CD4-positive, alpha-beta T cell treated with Interferon alpha-2 for 1 hour (primary cell): ENCODE data around the gene TCERG1L.

ENCODE experiments used
- DNase-seq, 2 donors: peaks; one replicate each; pipeline ENCODE4 v3.0.0-alpha.2; 2020 to 2022

The TCERG1L gene

GRCh38 chr10:131094527-131095312, 216.8 kb downstream of the TCERG1L start:
- DNase-seq: no peak

GRCh38 chr10:131093795-131094366, 217.6 kb downstream of the TCERG1L start:
- no peak for DNase-seq

- DNase-seq: no peak
Observed at GRCh38 chr10:131093346-131093745, 218.2 kb downstream of the TCERG1L start.

GRCh38 chr10:131092876-131093275, 218.6 kb downstream of the TCERG1L start:
- DNase-seq: no peak

GRCh38 chr10:131092386-131092785, 219.1 kb downstream of the TCERG1L start:
- DNase-seq: no peak

GRCh38 chr10:131091682-131092081, 219.8 kb downstream of the TCERG1L start:
- DNase-seq: no peak

GRCh38 chr10:131090761-131091661, 220.5 kb downstream of the TCERG1L start:
- DNase-seq: no peak

- no peak for DNase-seq
Observed at GRCh38 chr10:131089861-131090260, 221.7 kb downstream of the TCERG1L start.

GRCh38 chr10:131089150-131089549, 222.4 kb downstream of the TCERG1L start:
- DNase-seq: no peak

- no peak for DNase-seq
Observed at GRCh38 chr10:131088619-131089018, 222.9 kb downstream of the TCERG1L start.

- no peak for DNase-seq
Observed at GRCh38 chr10:131087464-131088215, 223.9 kb downstream of the TCERG1L start.

GRCh38 chr10:131086511-131086910, 225.0 kb downstream of the TCERG1L start:
- DNase-seq: no peak

- no peak for DNase-seq
Observed at GRCh38 chr10:131086094-131086493, 225.4 kb downstream of the TCERG1L start.

GRCh38 chr10:131085091-131085860, 226.2 kb downstream of the TCERG1L start:
- no peak for DNase-seq

- no peak for DNase-seq
Observed at GRCh38 chr10:131084791-131085090, 226.8 kb downstream of the TCERG1L start.

GRCh38 chr10:131083915-131084790, 227.4 kb downstream of the TCERG1L start:
- no peak for DNase-seq

GRCh38 chr10:131082991-131083481, 228.5 kb downstream of the TCERG1L start:
- DNase-seq: no peak

GRCh38 chr10:131082201-131082850, 229.2 kb downstream of the TCERG1L start:
- no peak for DNase-seq

- DNase-seq: no peak
Observed at GRCh38 chr10:131081786-131082185, 229.7 kb downstream of the TCERG1L start.

- no peak for DNase-seq
Observed at GRCh38 chr10:131081376-131081775, 230.1 kb downstream of the TCERG1L start.
